ENCODE results near the gene DGLUCY. TPM values are rescaled to one million over a fixed set of nuclear protein-coding genes. Genes with fewer than 3 reads are reported as not detected.

The DGLUCY gene
- total RNA-seq, 2 experiments from 2014 or later = 46.3 to 55.2 TPM

- intact Hi-C loops (cut with DNase I, micrococcal nuclease) = no loop called here
- Mint-ChIP-seq H3K4me3 (peak overlapping the region; percentile 23), H3K9me3 (ENCODE audit: low read depth) (no peaks in the 10 kb centered on the region), H3K36me3 (ENCODE audit: low read depth) (no peaks in the 10 kb centered on the region), H3K27ac (peak overlapping the region; percentile 86), H3K4me1 (peaks cover 52% of the 10 kb centered on the region), H3K27me3 (no peaks in the 10 kb centered on the region)
- DNase-seq = peak; percentile 59
- POLR2A ChIA-PET = no interaction called here
- CTCF ChIA-PET = no interaction called here
- peak; percentile 60 for ATAC-seq
These were observed 4.8 kb upstream of the DGLUCY start for GRCh38 chr14:91108941-91109611.

- H3K4me3 Mint-ChIP-seq = no peak overlapping the region
- ATAC-seq (no peak), DNase-seq (no peak)
- H3K4me1 Mint-ChIP-seq = peaks cover 63% of the 10 kb centered on the region
- no peaks in the 10 kb centered on the region for H3K27me3 Mint-ChIP-seq
- CTCF ChIA-PET = interaction anchor here (0.7 kb wide), 1 partner anchor 89 kb away, joined by 3 read pairs; no protein-coding TSS in a partner anchor
- peaks cover 10% of the 10 kb centered on the region for H3K36me3 Mint-ChIP-seq (ENCODE audit: low read depth)
- intact Hi-C loops (cut with DNase I, micrococcal nuclease) = no loop called here
- H3K9me3 Mint-ChIP-seq (ENCODE audit: low read depth) = peaks cover 2% of the 10 kb centered on the region
- POLR2A ChIA-PET = interaction anchor here (0.6 kb wide), 1 partner anchor 70 kb away, joined by 4 read pairs; no protein-coding TSS in a partner anchor
- no peak overlapping the region for H3K27ac Mint-ChIP-seq
These were observed 2.4 kb upstream of the DGLUCY start for GRCh38 chr14:91111443-91111842.

DNA sequence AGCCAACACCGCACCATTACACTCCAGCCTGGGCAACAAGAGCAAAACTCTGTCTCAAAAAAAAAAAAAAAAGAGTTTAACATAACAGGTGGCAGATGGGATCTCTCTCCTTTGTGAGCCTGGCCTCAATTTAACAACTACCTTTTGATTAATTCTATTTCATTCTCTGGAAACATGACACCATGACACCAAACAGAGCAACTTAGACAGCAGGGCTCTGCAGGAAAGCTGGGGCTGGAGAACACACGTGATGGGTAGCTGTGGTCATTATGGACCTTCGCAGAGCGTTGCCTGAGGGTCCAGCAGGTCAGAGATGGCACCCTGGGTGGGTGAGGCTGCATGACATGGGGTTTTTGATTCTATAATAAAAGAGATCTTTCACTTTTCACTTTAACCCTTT is 1.7 kb upstream of the DGLUCY start:
- ATAC-seq (no peak), DNase-seq (no peak)
- H3K27ac Mint-ChIP-seq = no peak overlapping the region
- no peak overlapping the region for H3K4me3 Mint-ChIP-seq
- H3K4me1 Mint-ChIP-seq = peaks cover 71% of the 10 kb centered on the region
- POLR2A ChIA-PET = interaction anchor here (0.6 kb wide), 1 partner anchor 61 kb away, joined by 6 read pairs; no protein-coding TSS in a partner anchor
- peaks cover 14% of the 10 kb centered on the region for H3K36me3 Mint-ChIP-seq (ENCODE audit: low read depth)
- intact Hi-C loops (cut with DNase I, micrococcal nuclease) = no loop called here
- CTCF ChIA-PET = interaction anchor here (0.7 kb wide), 1 partner anchor 89 kb away, joined by 3 read pairs; no protein-coding TSS in a partner anchor
- H3K9me3 Mint-ChIP-seq (ENCODE audit: low read depth) = peaks cover 2% of the 10 kb centered on the region
- no peaks in the 10 kb centered on the region for H3K27me3 Mint-ChIP-seq

DNA sequence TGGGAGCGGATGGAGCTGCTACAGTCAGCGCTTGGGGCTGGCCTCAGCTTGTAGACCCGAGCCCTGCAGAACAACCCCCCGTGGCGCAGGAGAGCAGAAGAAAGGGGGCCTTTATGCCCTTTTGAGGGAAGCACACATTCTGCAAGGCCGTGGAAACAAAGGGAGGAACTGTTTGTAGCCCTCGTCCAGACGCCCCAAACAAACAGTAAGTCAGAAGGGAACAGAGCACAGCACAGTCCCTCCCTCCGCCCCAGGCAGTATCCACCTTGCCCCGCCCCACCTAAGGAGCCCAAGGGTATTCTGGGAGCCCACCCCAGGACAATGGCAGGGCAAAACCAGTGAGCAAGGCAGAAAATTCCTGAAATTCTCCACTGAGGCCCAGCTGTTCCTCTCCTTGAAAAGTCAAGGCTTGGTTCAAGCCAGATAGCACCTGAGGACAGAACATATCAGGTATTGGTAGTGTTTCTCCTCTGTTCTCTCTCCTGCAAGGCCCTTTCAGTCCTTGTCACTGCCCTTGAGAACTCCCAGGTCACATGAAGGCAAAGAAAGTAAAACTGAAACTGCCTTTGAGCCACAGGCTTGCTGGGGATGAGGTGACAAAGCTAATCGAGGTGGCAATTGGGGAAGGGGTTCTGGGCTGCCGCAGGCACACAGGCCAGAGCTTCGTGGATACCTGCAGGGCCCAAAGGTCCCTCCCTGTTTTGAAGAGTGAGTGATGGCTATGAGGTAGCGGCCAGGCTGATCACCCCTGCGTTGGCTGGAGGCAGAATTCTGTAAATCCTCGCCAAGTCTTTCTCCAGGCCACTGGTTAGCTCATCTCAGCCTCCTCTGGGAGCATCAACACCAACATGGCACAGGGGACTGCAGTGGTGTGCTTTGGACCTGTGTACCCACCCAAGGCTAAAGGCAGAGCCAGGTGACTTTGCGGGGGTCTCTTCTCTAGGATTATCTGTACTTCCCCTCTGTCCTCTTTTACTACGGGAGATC is 499 bp downstream of the DGLUCY start:
- H3K36me3 Mint-ChIP-seq (ENCODE audit: low read depth) = peaks cover 33% of the 10 kb centered on the region
- ATAC-seq (peak; percentile 82), DNase-seq (peak; percentile 82)
- ChIA-PET POLR2A (interaction anchor here (0.5 to 3.4 kb wide), 12 partner anchors 18 to 730 kb away, joined by 3 to 29 read pairs (median 4); partner anchors contain the start of gene RPS6KA5), CTCF (interaction anchor here (0.6 to 4.2 kb wide), 14 partner anchors 9 to 1604 kb away, joined by 3 to 23 read pairs (median 4); partner anchors contain the start of gene RPS6KA5)
- peaks cover 7% of the 10 kb centered on the region for H3K9me3 Mint-ChIP-seq (ENCODE audit: low read depth)
- H3K4me1 Mint-ChIP-seq = peaks cover 70% of the 10 kb centered on the region
- intact Hi-C loops (cut with DNase I, micrococcal nuclease) = loop anchor here (1.0 to 5.0 kb wide), 6 partner anchors 36 to 356 kb away; partner anchors contain the start of gene RPS6KA5 (in 2 of the 2)
- peak overlapping the region; percentile 99 for H3K27ac Mint-ChIP-seq
- no peaks in the 10 kb centered on the region for H3K27me3 Mint-ChIP-seq
- H3K4me3 Mint-ChIP-seq = peak overlapping the region; percentile 99

DNA sequence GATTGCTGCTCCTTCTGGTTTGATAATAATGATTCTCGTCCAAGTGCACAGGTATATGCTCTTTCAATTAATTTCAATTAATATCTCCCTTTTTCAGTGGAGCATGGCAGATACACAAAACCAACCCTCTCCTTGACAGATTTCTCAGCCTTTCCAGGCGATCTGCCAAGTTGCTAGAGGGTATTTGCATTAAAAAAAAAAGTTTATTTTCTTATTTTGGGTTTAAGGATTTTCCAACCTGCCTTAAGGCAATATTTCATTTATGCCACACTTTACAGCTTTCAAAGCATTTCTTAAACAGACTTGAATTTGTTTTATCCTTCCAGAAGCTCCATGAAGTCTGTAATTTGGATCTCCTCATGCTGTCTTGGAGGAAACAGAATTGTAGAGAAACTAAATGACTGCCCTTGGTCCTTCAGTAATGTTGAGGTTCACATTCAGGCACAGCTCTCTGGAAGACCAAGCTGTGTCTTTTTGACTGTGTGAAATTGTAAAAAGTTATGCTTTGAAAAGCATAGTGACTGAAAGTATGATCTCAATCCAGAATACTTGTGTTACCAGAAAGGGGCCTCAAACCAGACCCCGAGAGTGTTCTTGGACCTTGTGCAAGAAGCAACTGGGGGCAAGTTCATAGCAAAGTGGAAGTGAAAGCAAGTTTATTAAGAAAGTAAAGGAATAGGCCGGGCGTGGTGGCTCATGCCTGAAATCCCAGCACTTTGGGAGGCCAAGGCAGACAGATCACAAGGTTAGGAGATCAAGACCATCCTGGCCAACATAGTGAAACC is 2.3 kb downstream of the DGLUCY start:
- ChIA-PET POLR2A (interaction anchor here (0.7 to 3.4 kb wide), 5 partner anchors 38 to 732 kb away, joined by 3 to 29 read pairs (median 4); partner anchors contain the start of gene RPS6KA5), CTCF (interaction anchor here (0.6 to 4.2 kb wide), 11 partner anchors 18 to 213 kb away, joined by 3 to 23 read pairs (median 4); no protein-coding TSS in a partner anchor)
- no peaks in the 10 kb centered on the region for H3K27me3 Mint-ChIP-seq
- H3K4me3 Mint-ChIP-seq = peak overlapping the region; percentile 99
- H3K36me3 Mint-ChIP-seq (ENCODE audit: low read depth) = peaks cover 46% of the 10 kb centered on the region
- H3K4me1 Mint-ChIP-seq = peaks cover 71% of the 10 kb centered on the region
- H3K27ac Mint-ChIP-seq = peak overlapping the region; percentile 99
- no peak for ATAC-seq
- intact Hi-C loops (cut with DNase I, micrococcal nuclease) = loop anchor here (1.0 to 5.0 kb wide), 3 partner anchors 38 to 357 kb away; no protein-coding TSS in a partner anchor
- peak; percentile 33 for DNase-seq
- peaks cover 7% of the 10 kb centered on the region for H3K9me3 Mint-ChIP-seq (ENCODE audit: low read depth)

- peak; percentile 56 for DNase-seq
- intact Hi-C loops (cut with DNase I, micrococcal nuclease) = loop anchor here in 1 of 2 experiments (5.0 kb wide), 1 partner anchor 210 kb away; no protein-coding TSS in a partner anchor
These were observed 3.2 kb downstream of the DGLUCY start for GRCh38 chr14:91116913-91117588.

DNA sequence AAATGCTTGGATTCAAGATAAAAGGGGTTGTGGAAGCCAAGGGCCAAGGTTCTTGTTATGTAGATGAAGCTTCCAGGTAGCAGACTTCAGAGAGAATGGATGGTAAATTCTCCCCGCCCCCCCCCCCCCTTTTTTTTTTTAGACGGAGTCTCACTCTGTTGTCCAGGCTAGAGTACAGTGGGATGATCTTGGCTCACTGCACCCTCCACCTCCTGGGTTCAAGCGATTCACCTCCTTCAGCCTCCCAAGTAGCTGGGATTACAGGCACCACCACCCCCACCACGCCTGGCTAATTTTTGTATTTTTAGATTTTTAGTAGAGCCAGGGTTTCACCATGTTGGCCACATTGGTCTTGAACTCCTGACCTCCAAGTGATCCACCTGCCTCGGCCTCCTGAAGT is 4.1 kb downstream of the DGLUCY start:
- intact Hi-C loops (cut with DNase I, micrococcal nuclease) = loop anchor here in 1 of 2 experiments (5.0 kb wide), 1 partner anchor 211 kb away; no protein-coding TSS in a partner anchor
- peaks cover 68% of the 10 kb centered on the region for H3K4me1 Mint-ChIP-seq
- H3K4me3 Mint-ChIP-seq = no peak overlapping the region
- POLR2A ChIA-PET = interaction anchor here (0.7 kb wide), 1 partner anchor 157 kb away, joined by 3 read pairs; no protein-coding TSS in a partner anchor
- CTCF ChIA-PET = interaction anchor here (1.3 kb wide), 1 partner anchor 21 kb away, joined by 5 read pairs; no protein-coding TSS in a partner anchor
- peak overlapping the region; percentile 99 for H3K27ac Mint-ChIP-seq
- H3K9me3 Mint-ChIP-seq (ENCODE audit: low read depth) = peaks cover 7% of the 10 kb centered on the region
- H3K27me3 Mint-ChIP-seq = no peaks in the 10 kb centered on the region
- ATAC-seq = no peak
- peaks cover 47% of the 10 kb centered on the region for H3K36me3 Mint-ChIP-seq (ENCODE audit: low read depth)
- no peak for DNase-seq

More at GRCh38 chr14:91116913-91117588, 3.2 kb downstream of the DGLUCY start:
- H3K27ac Mint-ChIP-seq = peak overlapping the region; percentile 99
- no peak for ATAC-seq
- POLR2A ChIA-PET = no interaction called here
- peak overlapping the region; percentile 99 for H3K4me3 Mint-ChIP-seq
- H3K27me3 Mint-ChIP-seq = no peaks in the 10 kb centered on the region
- CTCF ChIA-PET = interaction anchor here (2.6 to 4.2 kb wide), 2 partner anchors 21 to 214 kb away, joined by 8 to 23 read pairs; no protein-coding TSS in a partner anchor
- peaks cover 71% of the 10 kb centered on the region for H3K4me1 Mint-ChIP-seq
- peaks cover 47% of the 10 kb centered on the region for H3K36me3 Mint-ChIP-seq (ENCODE audit: low read depth)
- H3K9me3 Mint-ChIP-seq (ENCODE audit: low read depth) = peaks cover 7% of the 10 kb centered on the region

DNA sequence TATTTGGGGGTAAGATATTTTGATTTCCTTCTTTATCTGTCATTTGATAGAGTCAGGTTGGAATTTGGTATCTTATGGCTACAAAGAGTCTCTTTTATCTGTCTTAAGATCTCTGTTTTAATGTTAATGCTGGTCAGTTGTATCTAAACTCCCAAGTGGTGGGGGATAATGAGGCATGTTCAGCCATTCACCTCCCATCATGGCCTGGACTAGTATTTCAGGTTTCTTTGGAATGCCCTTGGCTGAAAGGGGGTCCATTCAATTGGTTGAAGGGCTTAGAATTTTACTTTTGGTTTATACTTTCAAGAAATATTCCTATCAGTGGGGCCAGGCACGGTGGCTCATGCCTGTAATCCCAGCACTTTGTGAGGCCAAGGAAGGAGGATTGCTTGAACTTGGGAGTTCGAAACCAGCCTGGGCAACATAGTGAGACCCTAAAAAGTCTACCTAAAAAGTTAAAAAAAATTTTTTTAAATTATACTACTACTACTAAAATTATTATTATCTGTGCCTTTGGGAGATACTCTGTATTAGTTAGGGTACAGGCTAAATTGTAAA is 4.7 kb downstream of the DGLUCY start:
- DNase-seq (no peak), ATAC-seq (no peak)
- Mint-ChIP-seq H3K36me3 (ENCODE audit: low read depth) (peaks cover 50% of the 10 kb centered on the region), H3K27ac (peak overlapping the region; percentile 63), H3K9me3 (ENCODE audit: low read depth) (peaks cover 7% of the 10 kb centered on the region), H3K27me3 (no peaks in the 10 kb centered on the region), H3K4me1 (peaks cover 64% of the 10 kb centered on the region), H3K4me3 (no peak overlapping the region)
- intact Hi-C loops (cut with DNase I, micrococcal nuclease) = loop anchor here in 1 of 2 experiments (5.0 kb wide), 1 partner anchor 211 kb away; no protein-coding TSS in a partner anchor
- ChIA-PET CTCF (interaction anchor here (1.3 kb wide), 1 partner anchor 20 kb away, joined by 5 read pairs; no protein-coding TSS in a partner anchor), POLR2A (interaction anchor here (0.7 kb wide), 1 partner anchor 157 kb away, joined by 3 read pairs; no protein-coding TSS in a partner anchor)

- no peak overlapping the region for H3K4me3 Mint-ChIP-seq
- H3K36me3 Mint-ChIP-seq (ENCODE audit: low read depth) = peaks cover 56% of the 10 kb centered on the region
- ATAC-seq = no peak
- DNase-seq = no peak
- H3K27me3 Mint-ChIP-seq = no peaks in the 10 kb centered on the region
- peaks cover 7% of the 10 kb centered on the region for H3K9me3 Mint-ChIP-seq (ENCODE audit: low read depth)
- ChIA-PET POLR2A (no interaction called here), CTCF (interaction anchor here (0.7 to 1.3 kb wide), 4 partner anchors 19 to 1467 kb away, joined by 3 to 5 read pairs (median 3); no protein-coding TSS in a partner anchor)
- peaks cover 66% of the 10 kb centered on the region for H3K4me1 Mint-ChIP-seq
- intact Hi-C loops (cut with DNase I, micrococcal nuclease) = loop anchor here in 1 of 2 experiments (5.0 kb wide), 1 partner anchor 212 kb away; no protein-coding TSS in a partner anchor
- peak overlapping the region; percentile 63 for H3K27ac Mint-ChIP-seq
These were observed 5.9 kb downstream of the DGLUCY start for GRCh38 chr14:91119556-91120311.

Data from activated CD4-positive, alpha-beta T cell treated with anti-CD3 and anti-CD28 coated beads for 36 hours (primary cell).